Right kidney (tissue), 1 donor: Measurements from ENCODE around the gene MMS19.
"Not testable (repeated sequence)": the region's sequence is repeated elsewhere in the genome, so short reads cannot be mapped to it uniquely, and the experiment has no call there.

Source experiments
- DNase-seq: peaks from one replicate; pipeline ENCODE4 v3.0.0-alpha.2; 2016

MMS19 gene

DNA sequence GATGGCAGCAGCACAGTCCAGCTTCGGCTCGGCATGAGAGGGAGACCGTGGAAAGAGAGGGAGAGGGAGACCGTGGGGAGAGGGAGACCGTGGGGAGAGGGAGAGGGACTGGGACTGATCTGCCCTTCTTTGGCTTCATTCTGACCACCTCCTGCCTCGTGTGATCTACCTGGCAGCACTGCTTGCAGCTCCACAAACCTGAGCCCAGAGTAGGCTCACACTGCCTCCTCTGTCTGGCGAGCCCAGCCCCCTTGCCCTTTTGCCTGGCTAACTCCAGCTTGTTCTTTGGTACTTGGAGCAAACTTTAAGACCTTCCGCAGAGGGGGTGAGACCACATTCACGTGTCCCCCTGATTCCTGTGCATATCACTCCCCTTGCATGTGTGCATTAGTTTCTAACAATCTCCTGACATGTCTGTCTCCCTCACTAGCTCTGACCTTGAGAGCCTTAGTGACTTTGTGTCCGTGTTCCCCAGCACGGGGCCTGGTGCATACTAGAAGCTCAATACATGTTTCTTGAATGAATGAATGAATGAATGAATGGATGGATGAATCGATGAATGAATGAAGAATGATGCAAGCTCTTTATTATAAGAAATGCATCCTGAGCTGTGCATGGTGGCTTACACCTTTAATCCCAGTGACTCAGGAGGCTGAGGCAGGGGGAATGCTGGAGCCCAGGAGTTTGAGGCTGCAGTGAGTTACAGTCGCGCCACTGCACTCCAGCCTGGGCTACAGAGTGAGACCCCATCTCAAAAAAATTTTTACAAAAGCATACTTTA, 31.7 kb upstream of the MMS19 start:
- no peak for DNase-seq

DNA sequence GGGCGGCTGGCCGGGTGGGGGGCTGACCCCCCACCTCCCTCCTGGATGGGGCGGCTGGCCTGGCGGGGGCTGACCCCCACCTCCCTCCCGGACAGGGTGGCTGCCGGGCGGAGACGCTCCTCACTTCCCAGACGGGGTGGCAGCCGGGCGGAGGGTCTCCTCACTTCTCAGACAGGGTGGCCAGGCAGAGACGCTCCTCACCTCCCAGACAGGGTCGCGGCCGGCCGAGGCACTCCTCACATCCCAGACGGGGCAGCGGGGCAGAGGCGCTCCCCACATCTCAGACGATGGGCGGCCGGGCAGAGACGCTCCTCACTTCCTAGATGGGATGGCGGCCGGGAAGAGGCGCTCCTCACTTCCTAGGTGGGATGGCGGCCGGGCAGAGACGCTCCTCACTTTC, 30.7 kb upstream of the MMS19 start:
- DNase-seq, result not testable (repeated sequence)

DNA sequence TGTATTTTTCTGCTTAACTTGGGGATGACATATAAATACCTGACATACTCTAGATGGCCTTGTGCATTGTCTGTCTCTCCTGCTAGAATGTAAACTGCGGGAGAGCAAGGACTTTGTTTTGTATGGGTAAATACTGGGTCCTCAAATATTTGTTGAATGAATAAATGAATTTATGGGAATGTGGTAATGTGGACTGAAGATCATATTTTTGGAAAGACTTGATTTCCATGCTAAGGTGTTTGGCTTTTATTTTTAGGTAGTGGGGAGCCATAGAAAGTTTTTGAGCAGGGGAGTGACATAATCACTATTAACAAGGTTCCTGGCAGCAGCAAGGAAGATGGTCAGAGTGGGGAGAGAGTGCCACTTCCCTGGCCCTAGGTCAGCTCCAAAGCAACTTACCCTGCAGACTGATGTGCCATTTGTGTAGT, 27.5 kb upstream of the MMS19 start:
- no peak for DNase-seq

DNA sequence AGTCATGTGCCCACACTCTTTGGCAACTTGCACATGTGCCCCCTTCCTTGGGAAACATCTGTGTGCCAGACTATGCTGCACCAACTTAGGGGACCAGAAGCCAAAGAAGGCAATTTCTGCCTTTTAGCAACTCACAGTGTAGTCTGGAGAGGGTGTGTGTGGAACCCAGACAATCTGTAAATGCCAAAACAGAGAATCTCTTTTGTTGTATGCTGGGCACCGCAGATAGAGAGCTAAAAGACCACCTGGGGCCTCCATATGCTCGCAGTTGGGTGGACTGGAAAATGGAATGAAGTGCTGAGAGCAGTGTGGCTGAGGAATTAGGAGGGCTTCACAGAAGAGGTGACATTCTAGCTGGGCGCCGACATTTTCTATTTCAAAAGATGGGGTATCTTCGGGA, 26.9 kb upstream of the MMS19 start:
- no peak for DNase-seq

DNA sequence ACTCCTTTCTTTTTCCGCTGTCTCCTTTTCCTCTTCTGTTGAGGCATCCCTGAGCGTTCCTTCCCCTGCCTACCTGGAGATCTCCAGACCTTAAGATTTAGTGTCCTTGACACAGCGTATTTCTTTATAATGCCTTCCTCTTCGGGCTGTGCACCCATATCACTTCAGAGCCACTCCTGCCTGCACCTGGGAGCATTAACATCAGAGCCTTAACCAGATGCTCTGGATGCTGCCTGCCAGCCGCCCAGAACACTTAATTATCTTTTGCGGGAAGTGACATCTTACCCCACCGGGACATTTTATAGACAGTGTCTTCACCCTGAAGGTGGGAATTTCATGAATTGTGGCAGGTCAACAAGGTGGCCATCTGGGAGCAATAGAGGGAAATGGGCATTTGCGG, 24.7 kb upstream of the MMS19 start:
- DNase-seq, result no peak

DNA sequence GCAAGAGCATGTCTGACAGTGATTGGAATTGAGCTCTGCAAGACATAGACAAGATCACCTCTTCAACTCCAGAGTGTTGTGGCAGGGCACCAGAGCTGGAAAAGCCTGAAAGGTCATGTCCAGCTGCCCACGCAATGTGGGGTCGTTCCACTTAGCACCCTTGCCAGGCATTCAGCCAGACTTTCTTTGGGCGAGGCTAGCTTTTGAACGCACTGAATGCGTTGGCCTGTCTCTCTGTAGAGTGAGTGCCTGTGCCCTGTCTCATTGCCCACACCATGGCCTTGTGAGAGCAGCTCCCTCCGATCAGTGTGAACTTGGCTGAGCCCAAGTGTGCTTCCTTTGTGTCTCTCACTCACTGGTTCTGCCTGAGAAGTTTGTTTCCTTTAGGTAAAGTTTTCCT, 23.8 kb upstream of the MMS19 start:
- DNase-seq, result no peak

DNA sequence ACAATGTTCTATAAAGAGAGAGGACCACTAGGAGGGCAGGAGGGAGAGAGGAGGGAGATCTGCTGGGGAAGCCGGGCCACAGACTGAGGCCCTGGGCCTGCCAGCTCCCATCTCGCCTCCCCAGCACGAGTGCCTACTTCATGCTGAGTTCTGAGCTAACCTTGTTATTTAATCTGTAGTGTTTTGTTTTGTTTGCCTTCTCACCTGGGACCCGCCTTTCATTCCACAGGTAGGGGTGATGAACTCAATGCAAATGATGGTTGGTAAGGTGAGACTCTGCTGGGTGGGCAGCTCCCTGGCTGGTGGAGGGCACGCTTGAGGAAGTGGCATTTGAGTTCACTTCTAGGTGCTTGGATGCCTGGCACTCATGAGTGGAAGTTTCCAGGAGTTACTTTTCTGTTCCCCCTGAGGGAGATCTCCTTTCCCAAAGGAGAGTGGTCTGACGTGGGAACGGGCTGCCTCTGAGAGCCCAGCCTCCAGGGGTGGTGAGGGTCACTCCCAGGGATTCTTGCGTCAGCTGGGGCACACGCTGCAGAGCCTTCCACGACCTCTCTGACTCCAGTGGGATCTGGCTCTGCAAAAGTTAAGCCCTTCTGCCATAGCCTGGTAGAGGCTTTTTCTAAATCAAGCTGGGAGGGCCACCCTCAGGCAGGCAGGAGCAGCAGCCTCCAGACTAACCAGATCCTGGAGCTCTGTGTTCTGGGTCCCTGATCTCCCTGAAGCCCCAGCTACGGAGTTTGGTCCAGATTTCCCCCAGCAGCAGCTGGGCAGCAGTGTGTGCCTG, 22.9 kb upstream of the MMS19 start:
- DNase-seq, result no peak

DNA sequence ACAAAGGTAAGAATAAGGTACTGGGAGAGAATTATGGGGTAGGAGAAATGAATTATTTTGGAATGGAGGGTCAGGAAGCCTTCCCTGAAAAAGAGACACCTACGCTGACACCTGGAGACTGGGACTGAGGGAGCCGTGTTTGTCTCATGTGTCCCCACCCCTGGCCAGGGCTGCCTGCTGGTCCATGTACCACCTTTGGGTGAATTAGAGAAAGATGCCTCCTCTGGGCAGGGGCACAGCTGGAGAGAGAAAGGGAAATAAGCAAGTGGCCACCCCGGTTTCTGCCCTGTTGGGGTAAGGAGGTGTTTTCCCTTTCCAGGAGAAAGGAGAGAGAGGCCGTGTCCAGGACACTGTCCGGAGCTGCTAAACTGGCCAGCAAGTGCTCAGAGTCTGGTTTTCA, 22.3 kb upstream of the MMS19 start:
- no peak for DNase-seq

DNA sequence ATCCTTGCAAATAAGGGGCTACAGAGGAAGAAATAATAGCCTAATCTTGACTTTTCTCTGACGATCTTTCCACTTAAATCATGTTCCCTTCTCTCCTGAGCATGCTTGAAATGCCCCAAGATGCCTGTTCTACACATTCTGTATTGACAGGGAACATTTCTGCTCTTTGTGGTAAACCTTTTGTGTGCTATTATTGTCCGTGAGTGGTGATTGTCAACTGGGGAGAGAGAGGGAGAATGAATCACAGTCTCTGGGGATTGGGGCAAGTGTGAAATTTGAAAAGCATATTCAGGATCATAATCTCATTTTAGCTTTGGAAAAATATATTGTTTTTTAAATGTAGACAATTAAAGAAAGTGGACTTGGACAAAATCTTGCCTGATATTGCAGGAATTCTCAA, 21.1 kb upstream of the MMS19 start:
- DNase-seq, result no peak

DNA sequence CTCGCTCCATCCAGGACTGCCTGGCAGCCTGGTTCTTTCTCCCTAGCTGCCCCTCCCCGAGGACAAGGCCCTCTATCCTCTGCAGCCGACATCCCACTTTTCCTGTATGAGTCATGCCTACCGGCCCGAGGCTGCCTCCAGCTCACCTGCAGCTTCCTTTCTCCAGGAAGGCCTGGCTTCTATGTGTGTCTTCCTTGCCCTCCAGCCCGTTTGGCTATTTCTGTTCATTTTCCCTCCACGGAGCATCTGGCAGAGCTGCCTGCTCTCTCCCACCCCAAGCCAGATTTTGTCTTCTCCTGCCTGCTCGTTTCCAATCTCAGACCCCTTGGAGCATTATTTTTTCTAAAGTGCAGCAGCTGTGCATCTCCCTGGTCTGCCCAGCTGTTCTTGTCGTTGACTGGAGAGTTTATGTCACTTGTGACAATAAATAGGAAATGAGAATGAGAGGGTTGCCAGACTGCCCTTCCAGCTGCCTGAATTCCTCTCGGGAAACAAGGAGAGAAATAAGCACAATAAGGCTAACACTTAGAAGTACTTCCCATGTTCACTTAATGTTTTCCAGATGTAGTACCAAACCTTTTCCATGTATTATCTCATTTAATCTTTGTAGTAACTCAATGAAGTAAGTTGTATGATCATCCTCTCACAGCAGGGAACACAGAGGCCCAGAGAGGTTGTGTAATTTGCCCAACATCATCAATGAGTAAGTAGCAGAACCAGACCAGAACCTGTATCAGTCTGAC, 20.2 kb upstream of the MMS19 start:
- DNase-seq, result no peak

DNA sequence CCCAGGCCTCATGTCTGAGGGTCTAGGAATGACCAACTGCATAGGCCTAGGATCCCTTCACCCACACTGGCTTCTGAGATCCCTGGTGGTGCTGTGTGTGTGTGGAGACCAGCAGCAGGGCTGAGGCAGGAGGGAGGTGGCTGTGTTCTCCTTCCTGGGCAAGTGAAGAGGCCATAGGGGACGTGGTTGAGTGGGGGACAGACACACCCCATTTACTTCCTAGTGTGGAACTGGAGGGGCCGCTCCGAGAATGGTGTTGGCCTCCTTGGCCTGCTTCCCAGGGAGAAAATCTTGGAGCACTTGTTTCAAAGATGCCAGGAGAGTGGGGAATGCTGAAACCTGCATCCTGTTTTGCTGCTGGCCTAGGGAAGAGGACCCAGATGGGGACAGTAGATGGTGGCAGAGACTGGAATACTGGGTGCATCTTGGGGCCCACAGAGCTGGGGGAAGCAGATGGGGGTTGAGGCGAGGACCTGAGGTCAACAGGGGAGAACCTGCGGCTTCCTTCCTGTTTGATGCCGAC, 19.6 kb upstream of the MMS19 start:
- DNase-seq, result no peak

DNA sequence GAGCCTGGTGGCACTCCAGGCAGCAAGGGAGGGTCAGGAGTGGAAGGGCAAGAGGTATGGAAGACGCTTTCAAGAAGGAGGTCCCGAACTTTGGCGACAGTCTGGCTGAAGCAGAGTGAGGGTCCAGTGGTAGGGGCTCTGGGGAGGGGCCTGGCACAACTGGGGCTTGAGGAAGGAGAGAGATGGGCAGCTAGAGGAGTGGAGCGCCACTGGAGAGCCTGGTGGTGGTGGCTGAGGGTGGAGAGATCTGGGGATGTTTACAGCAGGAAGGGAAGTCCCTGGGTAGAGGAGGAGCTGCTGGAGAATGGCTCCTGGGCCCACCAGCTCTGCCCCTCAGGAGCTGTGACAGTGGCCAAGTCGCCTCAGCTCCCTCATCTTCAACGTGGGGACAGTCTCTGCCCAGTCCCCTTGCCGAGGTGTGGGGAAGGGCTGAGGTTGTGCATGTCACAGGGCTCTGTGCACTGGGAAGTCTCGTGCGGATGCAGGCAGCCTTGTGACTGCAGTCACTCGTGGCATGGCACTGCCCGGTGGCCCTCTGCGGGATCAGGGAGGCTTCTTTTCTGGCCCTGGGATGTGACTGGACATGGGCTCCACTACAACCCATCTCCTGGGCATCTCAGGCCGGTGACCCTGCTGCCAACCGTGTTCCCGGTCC, 19.0 kb upstream of the MMS19 start:
- no peak for DNase-seq

DNA sequence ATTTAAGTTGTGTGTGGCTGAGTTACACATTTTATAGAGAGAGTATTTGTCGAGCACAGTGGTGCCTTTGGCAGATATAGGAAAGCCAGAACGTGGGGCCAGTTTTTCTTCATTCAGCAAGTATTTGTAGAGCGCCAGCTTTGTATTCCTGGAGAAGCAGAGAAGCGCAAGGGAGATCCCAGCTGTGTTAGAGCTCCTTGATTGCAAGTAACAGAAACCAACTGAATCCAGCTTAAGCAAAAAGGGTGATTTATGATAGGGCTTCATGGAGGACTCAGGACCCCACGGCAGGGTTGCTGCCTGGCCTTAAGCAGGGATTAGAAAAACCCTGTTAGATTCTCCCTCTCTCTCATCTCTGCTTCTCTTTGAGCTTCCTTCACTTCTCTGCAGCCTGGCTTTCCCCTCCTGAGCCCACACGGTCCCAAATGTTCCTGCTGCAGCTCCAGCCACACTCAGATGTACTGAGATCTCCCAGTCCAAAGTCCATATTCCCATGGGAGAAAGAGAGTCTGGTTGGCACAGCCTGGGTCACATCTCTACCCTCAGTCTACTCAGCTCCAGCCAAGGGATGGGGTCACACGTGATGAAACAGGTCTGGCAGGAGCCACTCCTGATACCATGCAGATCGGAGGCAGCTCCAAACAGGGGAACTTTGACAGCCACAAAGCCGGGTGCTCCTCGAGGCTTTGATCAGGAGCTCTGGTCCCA, 17.2 kb upstream of the MMS19 start:
- DNase-seq, result no peak

DNA sequence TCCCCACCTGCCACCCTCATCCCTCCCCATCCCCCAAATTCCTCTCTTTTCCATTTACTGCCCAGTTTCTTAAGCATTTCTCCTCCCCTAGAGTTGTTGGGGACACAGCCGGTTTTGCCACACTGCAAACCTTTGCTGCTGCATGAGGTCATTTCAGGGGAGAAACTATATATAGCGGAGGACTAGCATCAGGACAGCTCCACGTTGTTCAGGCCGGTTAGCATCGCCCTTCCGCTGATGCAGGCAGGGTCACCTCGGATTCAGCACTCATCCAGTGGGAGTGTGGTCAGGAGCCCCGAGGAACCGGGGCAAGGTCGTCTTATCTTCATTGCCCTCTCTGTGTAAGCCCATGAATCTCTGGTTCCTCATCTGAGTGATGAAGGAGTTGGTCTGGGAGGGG, 16.1 kb upstream of the MMS19 start:
- DNase-seq, result no peak

DNA sequence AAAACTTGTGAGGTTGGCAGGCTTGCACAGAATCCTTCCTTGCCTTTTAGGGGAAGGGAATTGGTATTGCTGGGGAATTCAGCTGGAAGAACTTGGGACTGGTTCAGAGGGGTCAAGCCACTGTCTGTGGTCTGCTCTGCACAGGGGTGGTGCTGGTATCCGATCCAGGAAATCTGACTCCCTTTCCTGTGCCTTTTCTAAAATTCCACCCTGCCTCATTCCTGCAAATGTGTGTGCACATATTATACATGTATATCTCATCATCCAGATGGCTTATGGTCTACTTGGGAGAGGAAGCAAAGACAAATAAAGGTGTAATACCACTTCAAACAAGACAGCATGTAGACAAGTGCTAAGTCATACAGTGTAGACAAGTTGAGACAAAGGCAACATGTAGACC, 14.8 kb upstream of the MMS19 start:
- no peak for DNase-seq

DNA sequence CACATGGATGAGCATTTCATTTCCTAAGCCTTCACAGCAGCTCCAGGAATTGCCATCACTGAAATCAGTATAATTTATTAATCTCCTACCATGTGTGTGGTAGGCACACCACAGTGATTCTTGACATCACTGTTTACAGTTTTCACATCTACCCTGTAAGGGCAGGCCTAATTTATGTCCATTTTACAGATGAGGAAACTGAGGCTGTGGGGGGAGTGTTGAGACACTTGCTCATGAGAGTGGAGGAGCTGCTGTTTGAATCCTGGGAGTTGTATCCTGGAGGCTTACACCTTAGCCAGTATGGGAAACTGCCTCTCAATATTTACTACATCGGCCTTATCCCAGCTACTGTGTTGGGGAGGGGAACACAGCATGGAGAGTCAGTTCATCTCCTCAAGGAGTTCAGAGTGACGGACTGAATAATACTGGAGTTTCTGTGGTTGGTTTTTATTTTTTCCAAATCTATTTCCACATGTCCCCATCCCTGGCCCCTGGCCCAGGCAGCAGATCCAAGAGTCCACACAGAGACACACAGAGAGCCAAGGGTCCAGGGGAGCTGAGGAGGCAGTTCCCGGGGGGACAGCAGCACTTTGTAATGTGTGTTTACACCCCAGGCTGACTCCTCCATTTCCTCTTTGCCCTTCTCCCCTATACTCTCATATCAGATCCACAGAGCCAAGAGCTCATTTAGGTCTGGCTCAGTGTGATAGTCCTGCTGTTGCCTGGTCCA, 13.7 kb upstream of the MMS19 start:
- DNase-seq, result no peak

DNA sequence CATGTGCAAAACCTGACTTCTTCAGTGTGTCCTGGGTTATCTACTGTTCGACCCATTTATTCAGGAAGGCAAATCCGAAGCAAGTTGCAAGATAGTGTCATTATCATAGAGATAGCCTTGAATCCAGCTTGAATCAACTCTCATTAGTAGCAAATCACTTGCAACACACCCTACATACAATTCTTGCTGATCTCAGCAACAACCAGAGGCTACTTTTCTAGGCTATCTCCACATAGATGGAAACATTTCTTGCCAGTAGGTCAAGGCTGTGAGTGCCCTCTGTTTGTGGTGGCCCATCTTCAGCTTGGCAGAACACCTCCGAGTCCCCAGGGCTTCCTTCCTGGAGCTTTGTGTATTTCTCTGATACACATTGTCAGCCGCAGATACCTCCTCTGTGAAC, 12.5 kb upstream of the MMS19 start:
- DNase-seq, result no peak

DNA sequence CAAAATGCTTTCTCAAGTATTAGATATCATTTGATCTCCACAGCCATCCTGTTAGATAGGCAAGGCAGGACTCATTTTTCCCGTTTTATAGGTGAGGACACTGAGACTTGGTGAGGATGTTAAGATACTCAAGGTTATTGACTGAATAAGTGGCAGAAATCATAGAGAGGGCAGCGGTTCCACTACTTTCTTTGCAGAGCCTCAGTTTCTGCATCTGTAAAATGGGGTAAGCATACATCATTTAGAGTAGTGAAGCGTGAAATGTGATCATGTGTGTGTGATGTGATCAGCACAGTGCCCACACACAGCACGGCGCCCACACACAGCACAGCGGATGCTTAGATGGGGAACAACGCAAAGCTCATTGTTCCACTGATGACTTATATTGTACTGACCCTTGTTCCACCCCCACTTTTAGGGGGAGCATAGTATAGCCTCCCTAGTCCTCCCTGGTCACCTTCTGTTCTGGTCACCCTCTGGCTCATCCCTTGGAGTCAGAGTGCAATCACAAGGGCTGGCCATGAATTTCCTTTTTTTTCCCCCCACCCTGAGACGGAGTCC, 11.0 kb upstream of the MMS19 start:
- DNase-seq, result no peak

DNA sequence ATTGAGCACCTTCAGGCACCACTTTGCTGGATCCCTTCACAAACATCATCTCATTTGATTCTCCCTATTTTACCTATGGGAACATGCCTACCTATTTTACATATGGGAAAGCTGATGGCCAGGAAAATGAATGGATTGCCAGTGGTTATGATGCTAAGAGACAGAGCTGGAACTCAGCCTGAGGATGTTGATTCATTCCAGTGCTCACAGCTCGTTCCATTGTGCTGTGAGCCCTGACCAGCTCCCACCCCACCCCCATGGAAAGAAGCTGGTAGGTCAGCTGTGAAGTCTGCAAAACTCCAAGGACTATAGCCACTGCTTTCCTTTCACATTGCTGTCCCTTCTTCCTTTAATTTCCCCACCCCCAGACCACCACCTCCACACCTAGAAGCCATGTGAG, 10.1 kb upstream of the MMS19 start:
- no peak for DNase-seq

DNA sequence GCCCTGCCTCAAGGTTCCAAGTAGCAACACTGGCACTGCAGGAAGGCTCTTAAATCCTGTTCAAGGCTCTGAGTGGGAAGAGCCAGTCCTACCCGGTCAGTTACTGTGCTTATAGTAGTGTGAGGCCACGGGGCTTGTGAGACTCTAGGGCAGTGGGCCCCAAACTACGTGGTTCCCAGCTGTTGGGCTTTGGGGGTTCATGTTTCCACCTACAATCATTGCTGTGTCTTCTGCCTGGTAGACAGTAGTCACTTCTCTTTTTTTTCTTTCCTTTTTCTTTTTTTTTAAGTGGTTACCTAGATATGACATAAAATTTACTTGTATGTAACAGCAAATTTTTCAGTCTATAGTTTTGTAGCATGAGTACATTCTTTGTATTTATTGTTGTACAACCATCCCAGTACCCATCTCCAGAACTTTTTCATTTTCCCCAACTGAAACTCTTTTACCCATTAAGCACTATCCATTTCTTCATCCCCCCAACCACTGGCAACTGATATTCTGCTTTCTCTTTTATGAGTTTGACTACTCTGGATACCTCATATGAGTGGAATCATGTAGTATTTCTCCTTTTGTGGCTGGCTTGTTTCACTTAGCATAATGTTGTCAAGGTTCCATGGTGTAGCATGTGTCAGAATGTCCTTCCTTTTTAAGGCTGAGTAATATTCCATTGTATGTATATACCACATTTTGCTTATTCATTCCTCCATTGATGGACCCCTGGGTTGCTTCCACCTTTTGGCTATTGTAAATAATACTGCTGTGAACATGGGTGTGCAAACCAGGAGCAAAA, 8.2 kb upstream of the MMS19 start:
- no peak for DNase-seq
